HG02759 (cell line): ENCODE results near the gene TSPAN10.
"Not testable (repeated sequence)": the region's sequence is repeated elsewhere in the genome, so short reads cannot be mapped to it uniquely, and the experiment has no call there.

ENCODE experiments used
- ATAC-seq: cut with Tn5 transposase; IDR thresholded peaks from one replicate; pipeline ENCODE4 v1.9.1; 2021; ENCODE audit warnings: mild to moderate bottlenecking, moderate library complexity; ENCODE audit not compliant: unreplicated experiment

Gene TSPAN10

GRCh38 chr17:81636505-81637288, at the start of gene TSPAN10, which contains the start of gene NPLOC4:
Gene TSPAN10 (plus strand): TSS chr17:81637196. CDS start chr17:81642413, 5,217 bp downstream.
Gene NPLOC4 (minus strand): TSS chr17:81637112. CDS start chr17:81636930, 182 bp downstream.
- ATAC-seq, result peak; percentile 83

GRCh38 chr17:81589612-81590011, 47.4 kb upstream of the TSPAN10 start:
- ATAC-seq, result no peak

- ATAC-seq, result no peak
Observed at GRCh38 chr17:81590121-81590520, 46.9 kb upstream of the TSPAN10 start.

- ATAC-seq, result no peak
Observed at GRCh38 chr17:81591971-81592370, 45.0 kb upstream of the TSPAN10 start.

- ATAC-seq, result no peak
Observed at GRCh38 chr17:81593105-81593871, 43.7 kb upstream of the TSPAN10 start.

GRCh38 chr17:81599719-81600486, 37.1 kb upstream of the TSPAN10 start:
- ATAC-seq, result no peak

- no peak for ATAC-seq
Observed at GRCh38 chr17:81601525-81602120, 35.4 kb upstream of the TSPAN10 start.

GRCh38 chr17:81603846-81604610, 33.0 kb upstream of the TSPAN10 start:
- ATAC-seq, result no peak

GRCh38 chr17:81607431-81607830, 29.6 kb upstream of the TSPAN10 start:
- ATAC-seq, result no peak

- no peak for ATAC-seq
Observed at GRCh38 chr17:81608082-81608481, 28.9 kb upstream of the TSPAN10 start.

GRCh38 chr17:81608605-81609004, 28.4 kb upstream of the TSPAN10 start:
- no peak for ATAC-seq

GRCh38 chr17:81609541-81610311, 27.3 kb upstream of the TSPAN10 start:
- no peak for ATAC-seq

GRCh38 chr17:81612172-81612970, 24.6 kb upstream of the TSPAN10 start:
- no peak for ATAC-seq

GRCh38 chr17:81615401-81615930, 21.5 kb upstream of the TSPAN10 start:
- no peak for ATAC-seq

GRCh38 chr17:81616877-81617276, 20.1 kb upstream of the TSPAN10 start:
- no peak for ATAC-seq

GRCh38 chr17:81618307-81618706, 18.7 kb upstream of the TSPAN10 start:
- not testable (repeated sequence) for ATAC-seq

- ATAC-seq, result no peak
Observed at GRCh38 chr17:81621494-81622130, 15.4 kb upstream of the TSPAN10 start.

- ATAC-seq, result no peak
Observed at GRCh38 chr17:81630274-81630673, 6.7 kb upstream of the TSPAN10 start.
